HG02798 (cell line): ENCODE data around the gene NRXN3.

Experiments used
- ATAC-seq: cut with Tn5 transposase; IDR thresholded peaks from one replicate; pipeline ENCODE4 v1.9.1; 2021; ENCODE audit warnings: mild to moderate bottlenecking; ENCODE audit not compliant: unreplicated experiment, poor library complexity

NRXN3 gene

DNA sequence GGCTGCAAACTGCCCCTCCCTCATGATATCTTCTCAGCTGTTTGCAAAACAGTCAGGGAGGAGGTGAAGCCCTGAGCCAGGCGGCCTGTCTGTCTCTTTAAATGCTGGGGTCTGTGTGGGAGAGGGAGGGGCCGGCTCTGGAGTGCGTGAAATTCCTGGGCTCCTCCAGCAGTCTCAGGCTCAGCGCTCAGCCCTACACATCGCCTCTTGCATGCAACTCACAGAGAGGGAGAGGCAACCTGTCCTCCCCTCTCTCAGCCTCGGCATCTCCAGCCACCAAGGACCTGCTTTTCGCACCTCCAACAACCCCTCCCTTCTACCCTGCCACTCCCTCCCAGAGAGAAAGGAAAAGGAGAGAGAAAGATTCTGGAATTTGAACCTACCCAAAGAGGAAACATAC, at the start of gene NRXN3:
Gene NRXN3, plus strand, starts transcription at position 171 of the 400 bp plus-strand sequence. CDS start 72,721 bp downstream, outside the sequence.
- ATAC-seq, result no peak

DNA sequence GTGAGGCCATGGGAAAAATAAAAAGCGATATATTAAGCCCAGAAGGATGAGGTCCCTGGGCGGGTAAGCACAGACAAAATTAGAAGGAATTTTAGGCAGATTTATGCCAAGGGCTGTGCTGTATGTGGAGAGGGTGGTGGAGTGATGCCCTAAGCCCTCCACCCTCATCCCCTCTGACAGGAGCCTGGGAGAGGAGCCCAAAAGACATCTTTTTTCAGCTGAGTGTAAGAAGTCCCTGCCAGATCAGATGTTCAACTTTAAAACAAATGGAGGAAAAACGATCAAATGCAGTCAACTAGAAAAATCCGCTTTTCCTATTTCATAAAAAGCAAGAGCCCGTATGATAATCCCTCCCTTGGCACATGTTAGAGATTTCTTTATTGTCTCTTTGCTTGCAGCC, 47.7 kb upstream of the NRXN3 start:
- ATAC-seq, result no peak

DNA sequence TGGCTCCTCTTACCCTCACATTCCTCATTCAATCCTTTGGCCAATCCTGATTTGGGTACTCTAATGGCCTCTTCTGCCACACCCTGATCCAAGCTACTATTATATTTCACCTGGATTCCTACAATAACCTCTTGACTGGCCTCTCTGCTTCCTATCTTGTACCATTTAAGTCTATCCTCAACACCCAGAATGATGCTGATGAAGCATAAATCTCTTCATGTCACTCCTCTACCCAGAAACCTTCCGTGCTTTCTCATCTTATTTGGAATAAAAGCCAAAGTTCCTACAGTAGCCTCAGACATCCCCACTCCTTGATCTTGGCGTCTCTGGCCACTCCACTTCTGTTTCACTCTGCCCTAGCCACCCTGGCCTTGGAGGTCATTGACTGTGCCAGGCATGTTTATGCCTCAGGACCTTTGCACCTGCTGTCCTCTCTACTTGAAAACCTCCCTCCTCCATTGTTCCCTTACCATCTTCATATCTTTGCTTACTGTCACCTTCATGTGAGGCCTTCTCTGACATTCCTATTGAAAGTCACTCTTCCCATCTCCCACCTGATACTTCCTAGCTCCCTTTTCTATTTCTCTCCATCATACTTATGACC, 46.4 kb upstream of the NRXN3 start:
- no peak for ATAC-seq

DNA sequence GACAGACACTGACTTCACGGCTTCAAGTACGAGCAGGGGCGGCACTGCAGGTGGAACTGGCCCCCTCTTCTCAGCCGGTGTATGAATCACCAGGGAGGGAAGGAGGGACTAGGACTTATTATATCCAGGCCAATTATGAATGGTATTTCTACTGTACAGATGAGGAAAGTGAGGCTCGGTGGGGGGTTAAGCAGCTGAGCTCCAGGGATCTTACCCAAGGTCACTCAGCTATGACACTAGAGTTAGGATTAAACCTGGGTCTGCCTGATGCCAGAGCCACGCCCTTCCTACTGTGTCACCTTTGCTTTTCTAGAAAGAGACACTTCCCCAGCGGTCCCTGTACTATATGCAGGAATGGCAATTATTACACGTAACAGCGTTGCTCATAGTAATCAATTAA, 42.2 kb upstream of the NRXN3 start:
- ATAC-seq, result no peak

DNA sequence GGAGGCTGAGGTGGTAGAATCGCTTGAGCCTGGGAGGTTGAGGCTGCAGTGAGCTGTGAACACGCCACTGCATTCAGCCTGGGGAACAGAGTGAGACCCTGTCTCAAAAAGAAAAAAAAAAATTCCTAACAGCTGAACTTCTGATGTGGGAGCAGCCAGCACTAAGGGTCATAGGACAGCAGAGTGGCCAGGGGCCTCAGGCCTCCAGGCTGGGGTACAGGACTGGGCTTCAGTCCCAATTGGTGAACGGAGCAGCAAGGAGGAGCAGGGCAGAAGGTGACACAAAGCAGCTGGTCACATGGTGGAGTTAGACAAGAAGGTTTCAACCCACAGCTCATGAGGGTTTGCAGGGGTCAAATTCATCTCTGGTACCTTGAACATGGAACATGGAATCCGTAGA, 40.8 kb upstream of the NRXN3 start:
- no peak for ATAC-seq

DNA sequence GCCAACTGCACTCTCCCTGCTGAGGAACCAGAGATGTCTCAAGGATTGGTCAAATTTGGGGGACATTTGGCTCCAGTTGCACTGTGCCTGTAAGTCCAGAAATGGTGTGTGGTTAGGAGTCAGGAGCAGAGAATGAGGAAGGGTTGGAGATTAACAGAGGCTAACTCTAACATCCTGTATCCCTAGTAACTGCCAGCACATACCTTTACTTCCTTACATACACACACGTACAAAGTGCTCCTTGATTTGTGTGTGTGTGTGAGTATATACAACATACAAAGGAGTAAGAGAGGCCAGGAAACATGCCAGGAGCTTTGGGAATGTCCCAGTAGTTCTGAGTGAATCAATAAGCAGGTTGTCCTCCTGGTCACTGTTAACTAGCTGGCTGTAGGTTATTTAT, 39.8 kb upstream of the NRXN3 start:
- no peak for ATAC-seq

DNA sequence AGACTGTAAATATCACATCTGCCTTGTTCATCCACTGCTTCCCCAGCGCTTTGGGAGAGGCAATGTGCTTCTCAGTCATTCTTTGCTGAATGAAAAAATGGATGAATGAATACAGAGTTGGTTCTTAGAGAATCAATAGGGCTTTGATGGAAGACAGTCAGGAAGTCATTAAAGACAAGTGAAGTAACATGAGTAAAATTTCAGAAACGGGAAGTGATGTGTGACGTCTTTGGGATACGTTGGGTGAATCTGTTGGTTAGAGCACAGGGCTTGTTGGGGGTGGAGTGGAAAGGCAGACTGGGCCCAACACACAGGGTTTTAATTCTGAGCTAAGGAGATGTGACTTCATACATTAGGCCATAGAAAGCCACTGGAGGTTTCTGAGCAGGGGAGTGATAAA, 39.0 kb upstream of the NRXN3 start:
- no peak for ATAC-seq

DNA sequence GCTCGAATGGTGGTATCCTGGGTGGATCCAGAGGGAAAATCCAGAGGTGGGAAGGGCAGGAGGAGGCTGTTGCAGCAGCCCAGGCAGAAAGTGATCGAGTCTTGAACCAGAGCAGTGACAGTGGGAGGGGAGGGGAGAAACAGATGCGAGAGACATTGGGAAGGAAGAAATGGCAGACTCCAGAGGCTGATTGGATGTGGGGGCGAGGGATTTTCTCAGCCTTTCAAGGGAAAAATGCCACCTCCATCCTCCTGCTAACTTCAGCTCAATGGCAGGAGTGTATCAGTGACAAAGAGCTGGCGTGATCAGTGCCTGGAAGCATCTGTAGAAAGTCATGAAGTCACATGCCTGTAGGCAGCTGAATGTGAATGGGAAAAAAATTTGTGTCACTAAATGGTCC, 38.6 kb upstream of the NRXN3 start:
- no peak for ATAC-seq

DNA sequence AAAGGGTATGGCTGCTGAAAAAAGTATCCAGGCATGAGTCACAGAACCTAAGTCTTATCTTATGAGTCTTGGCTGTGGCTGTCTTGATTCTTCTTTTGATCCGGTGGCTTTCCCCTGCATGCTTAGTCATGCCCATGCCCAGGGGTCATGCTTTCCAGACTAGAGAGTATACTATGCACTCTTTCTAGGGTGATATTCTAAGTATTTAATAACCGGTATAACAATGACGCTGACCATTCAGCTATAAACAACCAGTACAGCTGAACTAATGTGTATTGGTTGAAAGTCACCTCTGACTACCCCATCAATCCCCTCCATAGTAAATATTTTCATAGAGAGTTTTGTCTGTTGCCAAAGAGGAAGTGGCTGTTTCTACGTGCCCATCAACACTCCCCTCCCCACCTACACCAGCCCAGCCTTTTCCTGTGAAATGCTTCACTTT, 34.7 kb upstream of the NRXN3 start:
- no peak for ATAC-seq

DNA sequence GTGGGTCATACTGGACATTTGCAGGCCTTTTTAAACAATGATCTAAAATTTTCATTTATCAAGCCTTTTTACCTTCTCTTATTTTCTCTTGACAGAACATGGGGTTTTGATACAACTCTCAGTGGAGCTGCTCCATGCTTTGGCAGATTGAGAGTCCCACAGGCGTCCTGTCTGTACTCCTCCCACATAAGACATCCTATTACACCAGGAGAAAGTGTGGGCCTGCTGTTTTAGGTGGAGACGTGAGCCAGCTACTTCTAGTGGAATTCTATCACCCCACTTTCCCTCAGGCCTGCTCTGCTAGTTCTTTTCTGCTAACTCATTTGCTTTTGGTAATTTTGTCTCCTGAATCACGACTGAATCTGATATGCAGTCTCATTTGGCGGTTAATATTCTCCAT, 33.5 kb upstream of the NRXN3 start:
- no peak for ATAC-seq

DNA sequence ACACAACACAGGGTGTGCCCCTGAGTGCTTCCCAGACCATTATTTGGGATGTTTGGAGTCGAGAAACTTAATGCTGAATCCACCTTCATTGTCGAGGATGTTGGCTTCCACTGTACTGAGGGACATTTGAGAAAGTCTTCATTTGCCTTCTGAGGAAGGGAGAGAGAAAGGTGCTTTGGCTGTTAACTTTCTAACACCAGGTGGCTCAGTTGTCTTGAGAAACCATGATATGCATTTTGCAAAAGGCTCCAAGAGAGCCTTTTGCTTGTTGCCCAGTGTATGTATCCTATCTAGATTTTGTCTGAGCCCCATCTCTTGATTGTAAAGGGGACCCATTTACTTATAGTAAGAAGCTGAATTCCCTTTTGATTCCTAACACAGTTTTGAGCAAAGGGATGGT, 28.6 kb upstream of the NRXN3 start:
- ATAC-seq, result no peak

DNA sequence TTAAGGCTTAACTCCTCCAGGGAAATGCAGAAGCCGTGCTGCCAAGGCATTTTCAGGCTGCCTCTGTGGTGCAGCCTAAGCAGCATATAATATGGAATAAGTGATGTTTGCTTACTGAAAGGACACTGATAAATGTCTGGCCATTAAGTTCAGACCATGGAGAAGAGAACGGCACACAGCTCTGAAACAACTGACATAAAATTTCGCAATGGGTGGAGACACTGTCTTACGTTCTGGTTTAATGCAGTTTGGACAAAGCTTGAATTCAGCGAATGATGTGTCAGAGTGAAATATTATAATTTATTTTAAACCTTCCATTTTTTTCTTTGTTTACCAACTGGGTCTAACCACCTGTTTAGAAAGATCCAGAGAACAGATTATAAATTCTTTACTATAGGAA, 27.2 kb upstream of the NRXN3 start:
- ATAC-seq, result no peak

DNA sequence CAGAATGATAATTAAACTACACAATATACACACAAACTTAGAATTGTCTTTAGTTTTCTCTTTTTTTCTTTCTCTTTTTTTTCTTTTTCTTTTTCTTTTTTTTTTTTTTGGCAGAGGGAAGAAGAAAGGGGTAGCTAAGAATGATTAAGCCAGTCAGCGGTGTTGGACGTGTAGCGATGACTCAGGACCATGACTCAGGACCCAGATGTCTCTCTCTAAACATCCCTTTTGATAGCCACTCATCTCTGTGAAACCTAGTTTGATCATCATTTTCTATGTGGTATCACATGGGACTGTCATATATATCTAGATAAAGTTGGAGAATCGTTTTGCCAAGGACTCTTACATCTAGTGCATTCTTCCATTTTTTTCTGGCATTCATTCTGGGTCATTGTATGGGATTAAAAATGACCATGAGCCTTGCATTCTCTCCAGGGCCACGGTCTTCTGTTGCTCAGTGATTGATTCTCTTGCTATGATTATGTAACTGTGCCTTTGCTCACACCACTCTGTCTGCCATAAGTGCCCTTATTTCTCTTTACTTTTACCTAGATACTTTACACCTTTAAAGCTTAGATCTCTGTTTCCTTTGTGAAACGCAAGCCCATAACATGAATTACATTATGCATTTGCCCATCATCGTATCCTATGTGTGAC, 26.6 kb upstream of the NRXN3 start:
- no peak for ATAC-seq

DNA sequence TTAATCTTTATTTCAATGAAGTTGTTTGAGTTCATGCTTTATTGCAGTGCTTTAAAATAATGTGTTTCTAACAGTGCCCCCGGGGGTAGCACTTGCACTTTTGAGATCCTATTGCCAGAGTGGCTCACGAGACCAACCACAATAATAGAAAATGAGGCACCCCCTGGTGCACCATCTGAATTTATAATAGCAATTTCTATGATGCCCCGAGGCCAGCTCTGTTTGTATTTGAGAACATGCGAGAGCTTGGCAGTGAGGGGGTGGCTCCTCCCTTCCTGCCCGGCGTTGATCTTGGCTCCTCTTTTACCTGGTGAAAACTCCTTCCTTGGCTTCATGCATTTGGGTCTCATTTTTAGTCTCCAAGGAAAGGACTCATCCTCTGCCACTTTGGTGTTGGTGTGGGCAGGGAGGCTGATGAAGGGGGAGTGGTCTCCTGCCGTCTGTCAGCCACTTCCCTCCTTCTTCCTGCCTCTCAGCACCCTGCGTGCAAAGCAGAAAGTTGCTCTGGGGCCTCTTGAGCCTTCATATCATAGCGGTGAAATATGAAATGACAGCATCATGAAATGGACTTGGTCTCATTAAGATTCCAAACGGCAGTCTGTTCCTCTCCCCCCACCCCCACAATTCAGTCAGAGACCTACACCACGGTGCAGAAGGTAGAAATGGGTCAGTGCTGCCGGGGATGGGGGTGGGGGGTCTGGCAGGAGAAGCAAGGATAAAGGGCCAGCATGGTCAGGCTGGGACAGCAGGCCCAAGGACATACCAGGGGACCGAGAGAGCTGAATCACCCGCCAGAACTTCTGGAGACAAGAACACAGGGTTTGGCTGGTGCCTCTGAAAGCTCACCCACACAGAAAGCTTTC, 17.7 kb upstream of the NRXN3 start:
- no peak for ATAC-seq

DNA sequence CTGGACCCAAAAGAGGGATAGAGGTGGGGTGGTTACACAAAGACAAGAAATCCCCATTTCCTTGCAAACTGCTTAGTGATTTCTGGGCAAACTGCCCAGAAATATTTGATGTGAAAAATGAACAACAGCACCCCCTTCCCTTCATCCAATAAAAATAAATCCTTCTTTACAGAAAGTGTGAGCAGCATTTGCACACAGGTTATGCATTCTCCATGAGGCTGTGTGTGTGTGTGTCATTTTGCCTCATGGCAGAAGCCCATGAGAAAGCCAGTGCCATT, 17.2 kb upstream of the NRXN3 start:
- ATAC-seq, result no peak

DNA sequence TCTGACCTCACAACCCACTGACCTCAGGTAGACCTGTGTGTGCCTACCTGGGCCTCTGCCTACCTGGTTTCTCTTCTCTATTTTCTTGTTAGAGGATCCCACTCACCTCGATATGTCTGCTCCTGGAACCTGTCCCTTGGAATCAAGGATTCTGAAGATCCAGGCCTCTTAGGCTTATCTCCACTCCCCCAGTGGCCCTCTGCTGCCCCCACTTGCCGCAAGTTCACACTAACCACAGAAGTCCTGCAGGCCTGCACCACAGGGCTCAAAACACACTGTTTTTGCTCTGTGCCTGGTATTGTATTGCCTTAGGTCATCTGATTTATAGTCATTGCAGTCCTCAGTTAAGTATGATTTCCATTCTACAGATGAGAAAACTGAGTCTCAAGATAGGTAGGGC, 15.3 kb upstream of the NRXN3 start:
- ATAC-seq, result no peak

DNA sequence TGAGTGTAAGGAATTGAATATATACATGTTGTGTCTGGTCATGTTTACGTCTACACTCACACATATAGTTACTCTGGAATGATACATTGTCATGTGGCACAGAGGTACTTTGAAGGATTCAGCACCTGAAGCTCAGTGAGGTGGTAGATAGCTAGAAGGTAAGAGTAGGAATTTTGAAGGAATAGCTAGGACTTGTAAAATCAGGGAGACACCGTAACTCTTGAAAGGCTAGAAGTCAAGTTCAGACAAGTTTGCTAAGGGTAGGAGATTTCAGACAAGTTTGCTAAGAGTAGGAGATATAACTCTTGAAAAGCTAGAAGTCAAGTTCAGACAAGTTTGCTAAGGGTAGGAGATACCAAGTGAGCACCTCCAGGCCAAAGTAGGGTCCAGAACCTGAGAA, 14.0 kb upstream of the NRXN3 start:
- ATAC-seq, result no peak

DNA sequence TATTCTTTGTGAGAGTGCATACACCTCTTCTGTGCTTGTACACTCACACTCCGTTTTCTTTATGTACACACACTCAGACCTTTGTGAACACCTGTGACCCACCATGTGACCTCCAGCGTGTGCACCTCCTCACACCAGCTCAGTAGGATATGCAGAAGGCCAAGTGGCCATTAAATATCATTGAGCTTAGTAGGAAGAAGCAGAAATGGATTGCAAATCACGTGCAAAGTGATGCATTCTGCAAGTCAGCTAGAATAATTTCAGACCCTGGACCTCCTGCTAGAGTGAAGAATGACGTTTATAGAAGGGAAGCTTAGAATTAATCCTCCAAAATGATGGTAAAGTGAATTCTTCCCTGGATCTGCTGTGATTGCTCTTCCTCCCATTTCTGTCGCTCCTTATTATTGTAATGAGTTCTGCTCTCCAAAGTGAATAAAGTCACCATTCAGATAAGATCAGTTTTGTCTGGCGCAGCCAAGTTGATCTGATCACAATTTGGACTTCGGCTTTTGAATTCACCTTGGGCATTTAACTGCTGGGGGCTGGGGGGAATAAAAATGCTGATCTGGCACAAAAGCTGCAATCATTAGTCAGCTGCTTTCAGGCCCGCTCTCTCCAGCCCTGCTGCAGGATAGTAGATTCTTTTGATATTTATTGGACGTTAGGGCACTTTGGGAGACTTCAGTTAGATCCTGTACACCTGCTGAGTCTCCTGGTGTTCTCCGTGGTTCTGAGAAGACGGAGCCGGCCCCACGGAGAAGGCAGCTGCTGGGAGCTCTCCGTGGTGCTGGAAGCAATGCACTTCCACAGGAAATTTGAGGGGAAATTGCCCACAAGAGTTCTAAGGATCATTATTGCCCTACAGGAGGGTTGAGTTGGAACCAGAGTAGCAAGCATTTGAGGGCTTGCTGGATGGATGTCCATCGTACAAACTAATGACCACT, 12.4 kb upstream of the NRXN3 start:
- no peak for ATAC-seq

DNA sequence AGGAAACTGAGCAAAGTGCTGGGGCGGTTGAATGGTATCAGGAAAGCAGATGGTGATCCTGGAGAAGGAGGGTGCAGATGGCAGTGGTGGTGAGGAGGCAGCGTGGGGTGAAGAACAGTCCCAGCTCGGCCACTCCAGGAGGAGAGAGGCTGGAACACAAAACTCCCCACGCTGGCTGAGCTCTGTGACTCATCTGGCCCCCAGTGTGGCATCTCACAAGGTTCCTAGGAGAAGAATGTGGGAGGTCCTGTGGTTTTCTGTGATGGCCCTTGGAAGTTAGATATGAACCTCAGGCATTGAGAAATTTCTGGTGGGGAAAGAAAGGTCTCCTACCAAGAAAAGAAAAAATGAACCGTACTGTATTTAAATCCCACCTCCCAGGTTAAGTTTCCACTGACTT, 8.0 kb upstream of the NRXN3 start:
- no peak for ATAC-seq

DNA sequence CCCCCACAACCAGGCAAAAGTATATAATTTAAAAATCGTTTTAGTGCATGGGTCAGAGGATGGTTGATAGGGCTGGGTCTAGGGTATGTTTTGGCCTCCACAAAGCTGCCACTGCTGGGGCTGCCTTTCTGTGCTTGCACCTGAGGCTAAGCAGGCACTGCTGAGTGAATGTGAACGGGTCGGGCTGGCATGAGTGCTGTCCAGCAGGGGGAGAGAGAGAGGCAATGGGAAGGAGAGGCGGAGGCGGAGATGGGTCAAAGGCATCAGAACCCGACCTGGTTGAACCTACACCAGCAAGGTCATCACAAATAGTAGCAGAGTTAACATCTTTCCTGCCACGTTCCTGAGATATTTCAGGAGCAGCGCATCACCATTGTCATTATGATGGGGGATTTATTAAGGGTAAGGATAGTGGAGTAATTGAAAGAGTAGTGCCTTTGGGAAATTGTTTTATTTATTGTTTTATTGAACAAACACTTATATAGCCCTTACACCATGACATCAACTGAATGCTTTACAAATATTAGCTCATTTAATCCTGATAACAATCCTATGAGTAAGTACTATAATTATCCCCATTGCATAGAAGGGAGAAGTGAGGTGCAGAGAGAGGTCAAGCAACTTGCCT, 5.8 kb upstream of the NRXN3 start:
- no peak for ATAC-seq
